Measurements from ENCODE around the gene SP3.

GRCh38 chr2:173993459-173993858 lies 28.3 kb upstream of the SP3 start:
- TF ChIP-seq POLR2A (IDR thresholded peaks at IDR 0.05; ENCODE audit: low read length) (no peak), PBX3 (IDR thresholded peaks at IDR 0.05) (no peak), CHD2 (IDR thresholded peaks at IDR 0.05; ENCODE audit: low read length, partially characterized antibody) (no peak), ESRRA (IDR thresholded peaks at IDR 0.05; ENCODE audit: borderline replicate concordance, low read length) (no peak), CHD4 (IDR thresholded peaks at IDR 0.05; ENCODE audit: borderline replicate concordance) (no peak), EP300 (IDR thresholded peaks at IDR 0.05) (no peak)
